ENCODE data around the gene TTC17. TPM values are rescaled to one million over a fixed set of nuclear protein-coding genes. Genes with fewer than 3 reads are reported as not detected.

Gene TTC17
- polyA plus RNA-seq, 1 donor (not counting 4 experiments of a cell fraction or from before 2014, with no cell fraction given) = 53.4 TPM

DNA sequence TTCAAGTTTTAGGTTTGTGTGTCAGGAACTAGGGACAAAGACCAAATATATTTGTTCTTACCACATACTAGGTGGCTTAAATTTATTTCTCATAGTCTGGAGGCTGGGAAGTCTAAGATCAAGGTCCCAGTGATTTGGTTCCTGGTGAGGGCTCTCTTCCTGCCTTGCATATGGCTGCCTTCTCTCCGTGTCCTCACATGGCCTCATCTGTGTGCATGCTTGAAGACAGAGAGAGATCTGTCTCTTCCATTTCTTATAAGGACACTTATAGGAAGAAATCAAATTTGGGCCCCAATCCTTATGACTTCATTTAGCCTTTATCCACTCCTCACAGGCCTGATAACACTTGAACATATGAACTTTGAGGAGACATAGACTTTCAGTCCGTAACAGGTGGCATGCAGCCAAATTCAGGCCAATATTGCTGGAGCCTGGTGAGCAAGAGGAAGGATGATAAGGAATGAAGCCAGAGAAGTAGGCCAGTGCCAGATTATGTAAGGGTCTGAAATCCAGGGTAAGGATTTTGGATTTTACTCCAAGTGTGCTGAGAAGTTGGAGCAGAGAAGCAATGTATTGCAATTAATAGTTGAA is 35.1 kb downstream of the TTC17 start:
- dilution Hi-C loops (cut with MboI; ENCODE audit: extremely low pct_ligation_motif_present, low sequenced_read_pairs) = no loop called here
- H3K36me3 ChIP-seq (ENCODE audit: control insufficient read depth in 2 of 2, extremely low read depth in 1 of 2, insufficient read depth in 2 of 2, low read length in 2 of 2) = peaks cover 4 to 8% of the 10 kb centered on the region in 2 experiments
- no peak for TF ChIP-seq EZH2 (IDR thresholded peaks at IDR 0.05; ENCODE audit: low read length)
- TF ChIP-seq CTCF (optimal IDR thresholded peaks at IDR 0.05 in 1 of 3, IDR thresholded peaks at IDR 0.05 in 1 of 3, conservative IDR thresholded peaks at IDR 0.05 in 1 of 3; ENCODE audit: extremely low read depth in 1 of 3, insufficient read depth in 2 of 3, low read length in 3 of 3) = no peak
- H4K20me1 ChIP-seq (ENCODE audit: control insufficient read depth, extremely low read depth, insufficient read depth, low read length) = no peaks in the 10 kb centered on the region
- no peak overlapping the region for H3K4me3 ChIP-seq (ENCODE audit: control insufficient read depth in 2 of 3, extremely low read depth in 1 of 3, insufficient read depth in 2 of 3, low read depth in 1 of 3, low read length in 3 of 3)
- H3K9me3 ChIP-seq (ENCODE audit: control insufficient read depth, low read depth, low read length) = no peaks in the 10 kb centered on the region
- no peak for FAIRE-seq
- H3K27ac ChIP-seq (ENCODE audit: control insufficient read depth, insufficient read depth, low read length) = no peak overlapping the region
- H3K9me1 ChIP-seq (ENCODE audit: control insufficient read depth, extremely low read depth, insufficient read depth, low read length) = no peaks in the 10 kb centered on the region
- no peak overlapping the region for H3K4me2 ChIP-seq (ENCODE audit: control insufficient read depth, extremely low read depth, insufficient read depth, low read depth, low read length)
- no peak overlapping the region for H3K9ac ChIP-seq (ENCODE audit: control insufficient read depth, extremely low read depth, insufficient read depth, low read length)
- no peak overlapping the region for H2AFZ ChIP-seq (ENCODE audit: control insufficient read depth, low read length)
- H3K4me1 ChIP-seq (ENCODE audit: control insufficient read depth, extremely low read depth, insufficient read depth, low read length) = no peaks in the 10 kb centered on the region
- H3K79me2 ChIP-seq (ENCODE audit: control insufficient read depth, insufficient read depth, low read length) = no peaks in the 10 kb centered on the region
- no peak for DNase-seq (ENCODE audit: low read depth, low spot score)
- no peaks in the 10 kb centered on the region for H3K27me3 ChIP-seq (ENCODE audit: control insufficient read depth, extremely low read depth, insufficient read depth, low read length)

GRCh38 chr11:43396617-43397016 is 37.9 kb downstream of the TTC17 start:
- no peak for TF ChIP-seq CTCF (optimal IDR thresholded peaks at IDR 0.05 in 1 of 3, IDR thresholded peaks at IDR 0.05 in 1 of 3, conservative IDR thresholded peaks at IDR 0.05 in 1 of 3; ENCODE audit: extremely low read depth in 1 of 3, insufficient read depth in 2 of 3, low read length in 3 of 3)
- TF ChIP-seq EZH2 (IDR thresholded peaks at IDR 0.05; ENCODE audit: low read length) = no peak
- peaks cover 7 to 14% of the 10 kb centered on the region in 2 experiments for H3K36me3 ChIP-seq (ENCODE audit: control insufficient read depth in 2 of 2, extremely low read depth in 1 of 2, insufficient read depth in 2 of 2, low read length in 2 of 2)
- H3K27me3 ChIP-seq (ENCODE audit: control insufficient read depth, extremely low read depth, insufficient read depth, low read length) = no peaks in the 10 kb centered on the region
- no peak overlapping the region for H3K9ac ChIP-seq (ENCODE audit: control insufficient read depth, extremely low read depth, insufficient read depth, low read length)
- dilution Hi-C loops (cut with MboI; ENCODE audit: extremely low pct_ligation_motif_present, low sequenced_read_pairs) = no loop called here
- no peaks in the 10 kb centered on the region for H3K4me1 ChIP-seq (ENCODE audit: control insufficient read depth, extremely low read depth, insufficient read depth, low read length)
- H3K4me2 ChIP-seq (ENCODE audit: control insufficient read depth, extremely low read depth, insufficient read depth, low read depth, low read length) = no peak overlapping the region
- no peak overlapping the region for H3K4me3 ChIP-seq (ENCODE audit: control insufficient read depth in 2 of 3, extremely low read depth in 1 of 3, insufficient read depth in 2 of 3, low read depth in 1 of 3, low read length in 3 of 3)
- no peaks in the 10 kb centered on the region for H3K9me3 ChIP-seq (ENCODE audit: control insufficient read depth, low read depth, low read length)
- H3K9me1 ChIP-seq (ENCODE audit: control insufficient read depth, extremely low read depth, insufficient read depth, low read length) = no peaks in the 10 kb centered on the region
- DNase-seq (ENCODE audit: low read depth, low spot score) = no peak
- H4K20me1 ChIP-seq (ENCODE audit: control insufficient read depth, extremely low read depth, insufficient read depth, low read length) = no peaks in the 10 kb centered on the region
- H3K27ac ChIP-seq (ENCODE audit: control insufficient read depth, insufficient read depth, low read length) = no peak overlapping the region
- no peak overlapping the region for H2AFZ ChIP-seq (ENCODE audit: control insufficient read depth, low read length)
- FAIRE-seq = no peak
- no peaks in the 10 kb centered on the region for H3K79me2 ChIP-seq (ENCODE audit: control insufficient read depth, insufficient read depth, low read length)
